ENCODE results near the gene TRNAU1AP. TPM values are rescaled to one million over a fixed set of nuclear protein-coding genes. Genes with fewer than 3 reads are reported as not detected.
A peak's percentile ranks its signal among the peaks of the same experiment; 100 is the strongest.
"Not testable (repeated sequence)": the region's sequence is repeated elsewhere in the genome, so short reads cannot be mapped to it uniquely, and the experiment has no call there.

The TRNAU1AP gene
- total RNA-seq = 10 to 100 TPM; 17.5 to 23.2 TPM
- long read RNA-seq, donor 1, transcript TRNAU1AP-201 (9 exons, 1,799 nt) = major isoform, 5 of 6 reads
- long read RNA-seq, donor 1, partial matches to known transcripts = 0 of 6 reads
- long read RNA-seq, donor 1, other reads (novel, unspliced or antisense) = 1 of 6 reads
- long read RNA-seq, donor 2, transcript TRNAU1AP-201 (9 exons, 1,799 nt) = major isoform, 15 of 27 reads
- long read RNA-seq, donor 2, partial matches to known transcripts = 4 of 27 reads
- long read RNA-seq, donor 2, other reads (novel, unspliced or antisense) = 7 of 27 reads

DNA sequence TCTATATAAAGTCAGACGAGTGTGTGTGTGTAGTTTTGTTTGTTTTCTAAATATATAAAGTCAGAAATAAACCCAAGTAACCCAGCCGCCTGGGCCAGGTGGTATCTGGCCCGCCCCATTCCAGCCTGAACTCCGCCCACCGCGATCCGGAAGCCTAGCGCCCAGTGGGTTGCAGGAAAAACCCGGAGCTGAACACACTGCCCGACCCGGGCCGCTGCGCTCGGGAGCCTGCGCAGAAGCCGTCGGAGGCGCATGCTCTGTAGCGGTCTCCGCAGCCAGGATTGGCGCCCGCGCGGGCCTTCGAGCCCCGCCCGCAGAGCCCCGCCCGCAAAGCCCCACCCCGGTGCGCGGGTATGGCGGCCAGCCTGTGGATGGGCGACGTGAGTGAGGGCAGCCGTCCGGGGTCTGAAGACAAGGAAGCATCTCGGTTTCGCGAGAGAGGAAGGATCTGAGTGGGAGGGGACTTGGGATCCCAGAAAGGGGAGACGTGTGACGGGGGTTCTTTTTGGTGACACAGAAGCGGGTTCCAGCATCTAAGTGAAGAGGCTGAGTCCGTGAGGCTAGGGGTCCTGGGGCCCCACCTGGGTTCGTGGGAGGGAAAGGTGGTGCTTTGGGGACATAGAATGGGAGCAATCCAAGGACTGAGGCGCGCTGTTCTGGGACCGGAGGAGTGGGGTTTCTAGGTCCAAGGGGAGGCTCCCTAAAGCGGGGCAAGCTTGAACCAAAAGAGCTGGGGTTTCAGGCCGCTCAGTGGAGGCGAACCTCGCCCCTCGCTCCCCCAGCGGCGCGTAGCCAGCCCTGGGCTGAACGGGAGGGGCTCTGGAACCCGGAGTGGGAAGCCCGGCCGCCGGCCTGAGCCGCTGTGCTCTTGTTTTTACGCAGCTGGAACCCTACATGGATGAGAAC is at the start of gene TRNAU1AP:
Gene TRNAU1AP (plus strand): TSS at position 328 of the 906 bp plus-strand sequence. CDS start 26 bp downstream, at position 354.
- DNase-seq (ENCODE audit: low spot score) = peak; percentile 99
- intact Hi-C loops (cut with DNase I) = no loop called here

DNA sequence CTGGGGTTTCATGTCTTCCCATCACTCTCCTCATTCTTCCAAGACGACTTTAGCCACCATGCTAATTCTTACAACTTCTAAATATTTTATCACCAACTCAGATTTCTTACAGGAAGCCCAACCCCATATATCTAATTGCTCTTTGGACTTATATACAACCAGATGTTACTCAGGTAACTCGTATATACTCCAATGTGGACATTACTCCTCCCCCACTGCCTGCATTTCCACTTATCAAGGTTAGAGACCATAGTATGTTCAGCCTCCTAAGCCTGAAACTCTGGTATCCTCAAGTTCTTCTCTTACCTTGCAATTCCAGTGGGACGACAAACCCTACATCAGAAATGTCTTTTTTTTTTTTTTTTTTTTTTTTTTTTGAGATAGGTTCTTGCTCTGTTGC is 49.8 kb upstream of the TRNAU1AP start:
- no peak for DNase-seq (ENCODE audit: low spot score)
- intact Hi-C loops (cut with DNase I) = no loop called here

DNA sequence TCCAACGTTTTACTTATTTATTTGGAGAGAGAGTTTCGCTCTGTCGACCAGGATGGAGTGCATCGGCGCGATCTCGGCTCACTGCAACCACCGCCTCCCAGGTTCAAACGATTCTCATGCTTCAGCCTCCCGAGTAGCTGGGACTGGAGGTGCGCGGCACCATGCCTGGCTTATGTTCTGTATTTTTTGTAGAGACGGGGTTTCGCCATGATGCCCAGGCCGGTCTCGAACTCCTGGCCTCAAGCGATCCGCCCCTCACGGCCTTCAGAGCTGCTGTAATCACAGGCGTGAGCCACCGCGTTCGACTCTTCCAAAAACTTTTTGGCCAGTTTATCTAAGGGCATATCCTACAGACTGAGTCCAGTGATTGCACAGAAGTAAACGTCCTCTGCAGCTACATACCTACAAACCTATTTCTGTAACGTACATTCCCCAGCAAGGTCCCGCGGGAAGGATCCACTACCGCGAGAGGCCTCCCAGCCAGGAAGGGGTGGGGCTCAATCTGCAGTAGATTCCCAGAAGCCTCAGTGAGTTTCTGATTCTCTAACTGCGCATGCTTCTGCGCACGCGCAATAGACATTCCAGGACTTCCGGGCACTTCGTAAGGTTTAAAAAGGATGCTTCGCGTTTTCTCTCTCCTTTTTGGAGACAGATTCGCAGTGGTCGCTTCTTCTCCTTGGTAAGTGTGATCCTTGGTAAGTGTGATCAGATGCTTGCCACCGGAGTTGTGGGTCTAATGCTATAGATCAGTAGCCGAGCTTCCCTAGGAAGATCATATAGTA is 47.3 kb upstream of the TRNAU1AP start, which contains the start of gene RCC1:
Gene RCC1 (plus strand): TSS at position 638 of the 782 bp plus-strand sequence. CDS start 23,824 bp downstream, outside the sequence.
- intact Hi-C loops (cut with DNase I) = no loop called here
- peak; percentile 99 for DNase-seq (ENCODE audit: low spot score)

DNA sequence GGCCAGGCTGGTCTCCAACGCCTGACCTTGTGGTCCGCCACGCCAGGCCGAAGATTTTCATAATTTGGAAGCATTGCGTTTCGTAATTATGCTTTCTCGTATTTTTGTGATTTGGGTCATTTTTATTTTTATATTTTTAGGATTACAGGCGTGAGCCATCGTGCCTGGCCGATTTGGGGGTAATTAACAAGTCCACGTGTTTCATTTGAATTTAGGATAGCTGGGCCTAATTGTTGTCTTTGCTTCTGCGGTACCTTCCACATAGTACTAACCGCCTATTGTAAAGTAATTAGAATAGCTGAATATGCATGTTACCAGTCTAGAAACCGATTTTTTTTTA is 46.0 kb upstream of the TRNAU1AP start:
- intact Hi-C loops (cut with DNase I) = no loop called here
- DNase-seq (ENCODE audit: low spot score) = no peak

DNA sequence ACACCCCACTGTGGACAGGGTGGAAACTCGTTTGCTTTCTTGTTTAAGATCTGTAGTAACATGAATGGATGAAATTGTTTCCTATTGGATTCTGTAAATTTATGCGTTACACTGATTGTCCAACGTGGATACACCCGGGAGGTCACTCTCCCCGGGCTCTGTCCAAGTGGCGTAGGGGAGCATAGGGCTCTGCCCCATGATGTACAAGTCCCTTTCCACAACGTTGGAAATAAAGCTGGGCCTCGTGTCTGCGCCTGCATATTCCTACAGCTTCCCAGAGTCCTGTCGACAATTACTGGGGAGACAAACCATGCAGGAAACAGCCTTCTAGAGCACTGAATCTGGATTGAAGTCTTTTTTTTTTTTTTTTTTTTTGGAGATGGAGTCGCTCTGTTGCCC is 45.6 kb upstream of the TRNAU1AP start:
- peak; percentile 26 for DNase-seq (ENCODE audit: low spot score)
- intact Hi-C loops (cut with DNase I) = no loop called here

DNA sequence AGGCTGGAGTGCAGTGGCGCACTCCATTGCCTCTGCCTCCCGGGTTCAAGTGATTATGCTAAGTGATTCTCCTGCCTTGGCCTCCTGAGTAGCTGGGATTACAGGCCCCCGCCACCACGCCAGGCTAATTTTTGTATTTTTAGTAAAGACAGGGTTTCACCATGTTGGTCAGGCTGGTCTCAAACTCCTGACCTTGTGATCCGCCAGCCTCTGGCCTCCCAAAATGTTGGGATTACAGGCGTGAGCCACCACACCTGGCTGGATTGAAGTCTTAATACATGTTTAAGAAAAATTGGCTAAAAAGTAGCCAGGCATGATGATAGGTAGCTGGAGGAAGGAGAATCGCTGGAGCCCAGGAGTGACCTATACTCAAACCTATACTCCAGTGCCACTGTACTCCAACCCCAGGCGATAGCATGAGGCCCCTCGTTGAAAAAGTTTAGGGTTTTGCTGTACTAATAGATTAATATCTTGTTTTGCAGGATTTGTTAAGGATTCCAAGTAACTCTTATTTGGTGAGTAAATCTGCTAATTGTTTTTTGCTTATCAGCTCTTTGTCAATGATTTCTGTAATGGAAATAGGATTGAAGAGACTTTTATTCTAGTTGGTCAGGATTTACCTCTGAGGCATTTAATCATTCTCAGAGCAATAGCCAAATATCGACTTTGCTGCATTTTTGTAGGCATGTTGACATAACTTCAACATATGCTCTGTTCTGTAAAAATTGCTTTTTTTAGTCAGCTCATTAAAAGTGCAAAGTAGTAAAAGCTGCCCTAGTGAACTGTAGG is 45.0 kb upstream of the TRNAU1AP start:
- intact Hi-C loops (cut with DNase I) = no loop called here
- peak; percentile 48 for DNase-seq (ENCODE audit: low spot score)

DNA sequence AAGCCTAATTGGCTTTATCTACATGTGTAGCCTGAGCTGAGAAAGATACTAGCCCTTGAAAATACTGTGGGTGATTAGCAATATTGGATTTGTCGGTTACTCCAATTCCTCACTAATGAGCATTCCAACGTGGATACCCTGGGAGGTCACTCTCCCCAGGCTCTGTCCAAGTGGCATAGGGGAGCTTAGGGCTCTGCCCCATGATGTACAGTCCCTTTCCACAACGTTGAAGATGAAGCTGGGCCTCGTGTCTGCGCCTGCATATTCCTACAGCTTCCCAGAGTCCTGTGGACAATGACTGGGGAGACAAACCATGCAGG is 44.5 kb upstream of the TRNAU1AP start:
- DNase-seq (ENCODE audit: low spot score) = no peak
- intact Hi-C loops (cut with DNase I) = no loop called here

DNA sequence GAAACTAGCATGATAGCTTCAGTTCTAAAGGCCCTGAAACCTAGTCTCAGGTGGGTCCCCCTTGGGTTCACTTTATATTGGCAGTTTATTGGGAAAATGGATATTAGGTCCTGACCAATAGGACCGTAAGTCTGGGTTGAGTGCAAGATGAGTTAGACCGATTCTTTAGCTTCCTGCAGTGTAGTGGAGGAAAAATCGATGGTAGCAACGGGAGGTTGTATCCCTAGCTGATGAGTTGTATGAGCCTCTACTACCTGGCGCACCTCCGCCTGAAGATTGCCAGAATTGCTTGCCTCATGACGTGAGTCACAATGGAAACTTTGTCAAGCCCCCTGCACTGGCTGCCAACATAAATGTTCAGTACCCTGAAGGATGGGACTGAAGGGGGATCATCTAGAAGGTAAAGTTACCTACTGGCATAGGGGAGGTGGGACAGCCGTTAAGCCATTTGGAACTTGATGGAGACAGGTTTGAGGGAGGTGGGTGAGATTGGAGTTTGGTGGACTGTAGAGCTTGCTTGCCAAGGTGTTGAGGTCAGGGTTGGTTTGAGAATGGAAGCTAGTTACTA is 43.1 kb upstream of the TRNAU1AP start:
- DNase-seq (ENCODE audit: low spot score) = peak; percentile 24
- intact Hi-C loops (cut with DNase I) = no loop called here

DNA sequence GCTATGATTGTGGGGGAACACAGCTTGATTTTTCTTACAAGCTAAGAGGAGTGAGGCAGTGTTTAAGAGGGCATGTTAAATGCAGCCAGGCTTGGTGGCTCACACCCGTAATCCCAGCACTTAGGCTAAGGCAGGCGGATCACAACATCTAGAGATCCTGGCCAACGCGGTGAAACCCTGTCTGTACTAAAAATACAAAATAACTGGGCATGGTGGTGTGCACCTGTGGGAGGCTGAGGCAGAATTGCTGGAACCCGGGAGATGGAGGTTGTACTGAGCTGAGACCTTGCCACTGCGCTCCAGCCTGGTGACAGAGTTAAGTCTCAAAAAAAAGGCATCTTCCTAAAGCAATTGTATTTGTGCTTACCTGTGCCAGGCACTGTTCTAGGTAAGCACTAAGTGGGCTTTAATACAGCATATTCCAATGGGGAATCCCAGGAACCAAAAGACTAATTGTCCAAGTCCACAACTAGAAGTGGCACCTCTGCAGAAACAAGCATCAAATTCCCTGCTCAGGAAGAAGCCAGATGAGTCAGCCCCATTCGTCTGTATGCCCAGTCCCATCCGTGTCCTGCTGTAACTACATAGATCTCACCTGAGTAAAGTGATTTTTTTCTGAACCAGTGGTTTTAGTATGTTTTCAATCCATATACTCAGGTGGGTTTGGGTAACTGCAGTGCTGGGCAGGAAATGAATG is 42.5 kb upstream of the TRNAU1AP start:
- intact Hi-C loops (cut with DNase I) = no loop called here
- peak; percentile 40 for DNase-seq (ENCODE audit: low spot score)

DNA sequence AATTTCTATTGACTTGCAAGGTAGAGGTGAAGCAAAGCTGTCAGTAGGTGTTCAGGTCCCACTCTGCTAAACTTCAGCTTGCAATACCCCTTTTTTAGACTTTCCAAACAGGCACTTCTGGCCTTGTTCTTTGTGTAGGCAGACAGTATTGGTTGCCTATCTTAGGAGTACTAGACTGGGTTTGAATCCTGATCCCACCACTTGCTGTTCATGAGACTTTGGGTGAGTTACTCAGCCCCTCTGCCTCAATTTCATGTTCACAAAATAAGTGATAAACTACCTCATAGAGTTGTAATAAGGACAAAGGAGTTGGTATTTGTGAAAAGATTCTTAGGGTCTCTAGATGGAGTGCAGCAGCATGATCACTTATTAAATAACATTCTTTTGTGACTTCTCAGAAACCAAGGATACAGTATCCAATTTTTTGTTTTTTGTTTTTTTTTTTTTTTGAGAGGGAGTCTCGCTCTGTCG is 41.9 kb upstream of the TRNAU1AP start:
- no peak for DNase-seq (ENCODE audit: low spot score)
- intact Hi-C loops (cut with DNase I) = no loop called here

DNA sequence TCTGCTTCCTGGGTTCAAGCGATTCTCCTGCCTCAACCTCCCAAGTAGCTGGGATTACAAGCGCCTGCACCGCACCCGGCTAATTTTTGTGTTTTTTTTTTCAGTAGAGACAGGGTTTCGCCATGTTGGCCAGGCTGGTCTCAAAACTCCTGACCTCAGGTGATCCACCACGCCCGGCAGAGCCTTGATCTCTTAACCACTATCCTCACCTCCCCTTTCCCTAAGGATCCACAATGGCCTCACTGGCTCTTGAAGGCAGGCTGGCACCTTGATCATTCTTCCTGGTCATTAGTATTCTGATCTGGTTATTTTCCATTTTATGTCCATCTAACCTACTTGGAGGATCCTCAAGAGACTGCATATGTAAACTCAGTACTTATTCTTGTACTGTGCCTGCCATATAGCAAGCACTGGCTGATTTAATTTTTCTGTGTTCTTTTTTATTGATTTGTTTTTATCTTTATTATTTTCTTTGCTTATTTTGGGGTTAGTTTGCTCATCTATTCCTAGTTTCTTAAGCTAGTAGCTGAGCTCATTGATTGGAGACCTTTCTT is 40.8 kb upstream of the TRNAU1AP start:
- intact Hi-C loops (cut with DNase I) = no loop called here

DNA sequence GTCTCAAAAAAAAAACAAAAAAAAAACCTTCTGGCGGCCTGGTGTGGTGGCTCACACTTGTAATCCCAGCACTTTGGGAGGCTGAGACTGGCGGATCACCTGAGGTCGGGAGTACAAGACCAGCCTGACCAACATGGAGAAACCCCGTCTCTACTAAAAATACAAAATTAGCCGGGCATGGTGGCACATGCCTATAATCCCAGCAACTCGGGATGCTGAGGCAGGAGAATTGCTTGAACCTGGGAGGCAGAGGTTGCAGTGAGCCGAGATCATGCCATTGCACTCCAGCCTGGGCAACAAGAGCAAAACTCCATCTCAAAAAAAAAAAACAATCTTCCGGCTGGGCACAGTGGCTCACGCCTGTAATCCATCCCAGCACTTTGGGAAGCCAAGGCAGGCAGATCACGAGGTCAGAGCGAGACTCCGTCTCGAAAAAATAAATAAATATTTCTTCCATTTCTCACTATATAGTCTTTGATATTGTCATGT is 38.4 kb upstream of the TRNAU1AP start:
- DNase-seq (ENCODE audit: low spot score); intact Hi-C loops (cut with DNase I): not testable (repeated sequence)

More for the DNA sequence above, 40.8 kb upstream of the TRNAU1AP start:
- DNase-seq (ENCODE audit: low spot score) = no peak

DNA sequence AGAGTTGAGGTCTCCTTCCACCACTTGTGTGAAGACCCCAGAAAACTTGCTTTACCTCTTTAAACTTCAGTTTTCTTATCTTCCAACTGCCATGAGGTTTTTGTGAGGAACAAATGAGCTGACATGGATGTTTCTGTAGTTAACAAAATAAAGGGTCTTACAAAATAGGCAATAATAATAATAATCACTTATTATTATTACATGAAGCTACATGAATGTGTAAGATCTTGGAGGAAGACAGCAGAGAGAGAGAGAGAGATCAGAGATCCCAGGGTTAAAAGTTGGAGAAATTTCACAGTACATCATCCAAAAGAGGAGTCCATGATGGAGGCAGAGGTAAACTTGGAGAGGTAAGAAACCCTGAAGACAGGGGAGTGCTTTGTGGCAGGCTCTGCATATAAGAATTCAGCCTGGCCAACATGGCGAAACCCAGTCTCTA is 36.3 kb upstream of the TRNAU1AP start:
- no peak for DNase-seq (ENCODE audit: low spot score)
- intact Hi-C loops (cut with DNase I) = loop anchor here (5.0 kb wide), 1 partner anchor 86 kb away; no protein-coding TSS in a partner anchor

DNA sequence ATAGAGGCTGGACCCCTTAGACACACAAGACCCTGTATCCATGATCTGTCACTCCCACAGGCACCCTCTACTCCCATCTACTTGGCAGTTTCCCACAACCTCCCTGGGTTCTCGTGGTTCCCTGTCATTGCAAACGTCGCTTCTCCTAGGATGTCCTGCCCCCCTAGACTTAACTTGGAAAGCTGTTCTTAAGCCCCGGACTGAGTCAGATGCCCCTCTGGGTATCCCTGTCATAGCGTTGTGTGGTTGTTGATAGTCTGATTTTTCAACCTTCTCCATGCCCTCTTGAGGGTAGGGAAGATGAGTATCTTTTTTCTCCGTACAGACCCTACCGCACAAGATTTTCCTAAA is 35.3 kb upstream of the TRNAU1AP start:
- no peak for DNase-seq (ENCODE audit: low spot score)
- intact Hi-C loops (cut with DNase I) = loop anchor here (5.0 kb wide), 1 partner anchor 85 kb away; no protein-coding TSS in a partner anchor

DNA sequence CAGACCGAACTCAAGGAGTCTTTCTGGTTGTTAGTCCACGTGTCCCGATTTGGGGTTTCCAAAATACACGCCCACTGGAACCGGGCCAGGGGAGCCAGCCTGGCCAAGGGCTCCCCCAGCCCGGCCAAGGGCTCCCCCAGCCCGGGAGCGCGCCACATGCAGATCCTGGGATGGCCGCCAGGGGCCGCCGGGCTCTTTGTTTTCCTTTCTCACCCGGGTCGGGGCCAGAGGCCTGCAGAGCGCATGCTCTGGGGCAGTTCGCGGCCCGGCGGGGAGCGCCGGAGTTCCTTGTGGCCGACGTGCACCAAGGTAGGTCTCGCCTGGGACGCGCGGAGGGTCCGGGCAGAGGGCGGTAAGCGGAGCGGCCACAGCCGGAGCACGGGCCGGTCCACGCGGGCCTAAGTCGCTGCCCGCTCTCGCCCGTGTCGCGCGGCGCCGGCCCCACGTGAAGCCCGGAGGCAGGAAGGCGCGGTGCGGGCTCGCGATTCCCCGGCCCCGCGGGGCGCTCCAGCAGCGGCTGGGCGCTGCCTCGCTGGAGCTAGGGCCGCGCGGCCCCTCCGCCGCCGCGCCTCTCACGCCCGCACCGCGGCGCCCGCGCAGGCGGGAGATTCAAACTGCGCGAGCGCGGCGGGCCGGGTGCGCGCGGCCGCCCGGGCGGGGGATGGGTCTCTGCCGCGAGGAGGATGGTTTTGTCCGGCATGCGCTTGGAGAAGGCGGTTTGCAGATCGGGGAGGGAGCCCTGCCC is 34.7 kb upstream of the TRNAU1AP start:
- intact Hi-C loops (cut with DNase I) = loop anchor here (5.0 kb wide), 1 partner anchor 84 kb away; no protein-coding TSS in a partner anchor
- peak; percentile 96 for DNase-seq (ENCODE audit: low spot score)

DNA sequence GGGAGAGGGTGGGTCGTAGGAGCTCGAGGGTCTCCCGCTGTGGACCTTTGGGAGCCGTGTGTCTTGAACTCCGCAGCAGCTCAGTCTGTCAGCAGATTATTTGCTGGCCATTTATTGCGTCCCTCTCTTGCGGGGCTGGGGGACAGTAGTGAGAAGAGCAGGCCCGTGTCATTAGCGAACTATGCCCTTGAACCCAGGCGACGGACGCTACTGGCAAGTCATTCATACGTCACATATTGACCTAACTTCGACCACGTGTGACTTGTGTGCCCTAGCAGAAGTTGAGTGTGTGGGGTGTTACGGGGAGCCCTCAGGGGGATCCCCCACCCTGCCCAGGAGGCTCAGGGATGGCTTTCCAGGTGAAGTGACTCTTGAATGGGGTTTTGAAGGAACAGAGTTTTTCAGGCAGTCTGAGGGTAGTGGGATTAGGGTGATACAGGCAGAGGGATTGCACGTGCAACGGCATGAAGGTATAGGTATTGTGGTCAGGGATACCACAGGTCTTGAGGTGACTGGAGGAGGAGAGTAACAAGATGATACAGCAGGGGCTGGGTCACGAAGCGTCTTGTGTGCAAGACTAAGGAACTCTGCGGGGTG is 34.0 kb upstream of the TRNAU1AP start:
- DNase-seq (ENCODE audit: low spot score) = no peak
- intact Hi-C loops (cut with DNase I) = loop anchor here (5.0 kb wide), 1 partner anchor 83 kb away; no protein-coding TSS in a partner anchor
